GM23338 (cell line): ENCODE measurements around the gene MINPP1. TPM values are rescaled to one million over a fixed set of nuclear protein-coding genes. Genes with fewer than 3 reads are reported as not detected.
"Not testable (repeated sequence)": the region's sequence is repeated elsewhere in the genome, so short reads cannot be mapped to it uniquely, and the experiment has no call there.

Experiments
- ATAC-seq: fragments of 200-7000 bp; cut with Tn5 transposase; 3 replicates; pipeline ENCODE4 v1.9.1; 2020
- DNase-seq: peaks from one replicate; pipeline ENCODE4 v3.0.0-alpha.2; 2015; ENCODE audit warnings: low spot score
- H2AFZ ChIP-seq: fragments of 200-600 bp; sonication (generic); 2 replicates; pipeline ENCODE4 v1.8.0; 2016; ENCODE audit warnings: antibody characterized with exemption, mild to moderate bottlenecking, moderate library complexity
- H3F3A ChIP-seq: fragments of 200-600 bp; sonication (generic); replicated peaks from 2 replicates; pipeline ENCODE4 v1.8.0; 2017; ENCODE audit warnings: antibody characterized with exemption, mixed run types, low read depth
- H3K27ac ChIP-seq: fragments of 200-600 bp; sonication (generic); 2 replicates; pipeline ENCODE4 v1.6.1; 2016; ENCODE audit warnings: low read depth
- H3K27me3 ChIP-seq: fragments of 200-600 bp; sonication (generic); 2 replicates; pipeline ENCODE4 v1.8.0; 2016; ENCODE audit warnings: mild to moderate bottlenecking, mixed run types, moderate library complexity; ENCODE audit not compliant: insufficient read depth
- H3K36me3 ChIP-seq: fragments of 200-600 bp; sonication (generic); 2 replicates; pipeline ENCODE4 v1.8.0; 2016; ENCODE audit warnings: mild to moderate bottlenecking; ENCODE audit not compliant: insufficient read depth
- H3K4me1 ChIP-seq: fragments of 200-600 bp; sonication (generic); 2 replicates; pipeline ENCODE4 v1.8.0; 2016; ENCODE audit warnings: mild to moderate bottlenecking, moderate library complexity; ENCODE audit not compliant: insufficient read depth
- H3K4me2 ChIP-seq: fragments of 200-600 bp; sonication (generic); 2 replicates; pipeline ENCODE4 v1.7.1; 2017; ENCODE audit warnings: mixed run types
- H3K4me3 ChIP-seq: fragments of 200-600 bp; sonication (generic); 2 replicates; pipeline ENCODE4 v1.6.1; 2016; ENCODE audit warnings: mixed run types
- H3K79me2 ChIP-seq: fragments of 200-600 bp; sonication (generic); replicated peaks from 2 replicates; pipeline ENCODE4 v1.8.0; 2017; ENCODE audit warnings: mild to moderate bottlenecking; ENCODE audit not compliant: insufficient read depth
- H3K9me2 ChIP-seq: fragments of 200-600 bp; sonication (generic); 2 replicates; pipeline ENCODE4 v1.8.0; 2017; ENCODE audit not compliant: insufficient read depth
- H4K20me1 ChIP-seq: fragments of 200-600 bp; sonication (generic); replicated peaks from 2 replicates; pipeline ENCODE4 v1.8.0; 2017; ENCODE audit warnings: mild to moderate bottlenecking; ENCODE audit not compliant: insufficient read depth
- H3K27ac Mint-ChIP-seq: 2 replicates; pipeline ENCODE4 v1.8.0; 2020; ENCODE audit warnings: inconsistent platforms, mild to moderate bottlenecking, moderate library complexity, mixed read lengths
- H3K27me3 Mint-ChIP-seq: 3 replicates; pipeline ENCODE4 v1.8.0; 2022; ENCODE audit warnings: low read depth, mild to moderate bottlenecking, moderate library complexity, mixed read lengths, inconsistent platforms; ENCODE audit not compliant: insufficient read depth, poor library complexity
- H3K36me3 Mint-ChIP-seq: 3 replicates; pipeline ENCODE4 v1.8.0; 2021; ENCODE audit warnings: low read depth, mild to moderate bottlenecking, inconsistent platforms, moderate library complexity, mixed read lengths
- H3K4me1 Mint-ChIP-seq: 3 replicates; pipeline ENCODE4 v1.8.0; 2020; ENCODE audit warnings: mild to moderate bottlenecking, inconsistent platforms, mixed read lengths
- H3K4me3 Mint-ChIP-seq: 3 replicates; pipeline ENCODE4 v1.8.0; 2021; ENCODE audit warnings: moderate library complexity, mild to moderate bottlenecking, inconsistent platforms, mixed read lengths
- H3K9me3 Mint-ChIP-seq: 3 replicates; pipeline ENCODE4 v1.8.0; 2020; ENCODE audit warnings: moderate library complexity, mild to moderate bottlenecking, inconsistent platforms, mixed read lengths
- CREB1 ChIP-seq: fragments of 250-450 bp; sonication (Bioruptor Pico); IDR thresholded peaks from 2 replicates; pipeline ENCODE4 v1.5.0; 2020; ENCODE audit warnings: low read depth, mild to moderate bottlenecking, moderate library complexity
- CTCF ChIP-seq, 2 experiments: fragments of 200-600 bp in 1 of 2; sonication (generic) in 1 of 2; conservative IDR thresholded peaks; 2 replicates each; pipeline versions ENCODE4 v1.5.1 to v1.6.1; 2016 to 2017; ENCODE audit warnings: antibody characterized with exemption in 2 of 2, low read depth in 2 of 2, mild to moderate bottlenecking in 2 of 2, moderate library complexity in 1 of 2
- EZH2 ChIP-seq: fragments of 200-600 bp; sonication (generic); IDR thresholded peaks from one replicate; pipeline ENCODE4 v1.8.0; 2017; ENCODE audit warnings: antibody characterized with exemption, mild to moderate bottlenecking, low read depth; ENCODE audit not compliant: unreplicated experiment
- JUNB ChIP-seq: IDR thresholded peaks from one replicate; pipeline ENCODE4 v1.6.1; 2016; ENCODE audit warnings: antibody characterized with exemption; ENCODE audit not compliant: unreplicated experiment
- POLR2AphosphoS5 ChIP-seq: IDR thresholded peaks from 2 replicates; pipeline ENCODE4 v1.6.1; 2016; ENCODE audit warnings: antibody characterized with exemption, low read depth
- ZNF114 ChIP-seq: fragments of 250-450 bp; sonication (Bioruptor Pico); IDR thresholded peaks from 2 replicates; pipeline ENCODE4 v1.5.0; 2020; ENCODE audit warnings: mild to moderate bottlenecking, moderate library complexity
- ZNF331 ChIP-seq: fragments of 250-450 bp; sonication (Bioruptor Pico); IDR thresholded peaks from 2 replicates; pipeline ENCODE4 v1.5.0; 2020; ENCODE audit warnings: low read depth, mild to moderate bottlenecking, moderate library complexity
- ZNF462 ChIP-seq: fragments of 250-450 bp; sonication (Bioruptor Pico); IDR thresholded peaks from 2 replicates; pipeline ENCODE4 v1.5.0; 2020; ENCODE audit warnings: mild to moderate bottlenecking, moderate library complexity
- polyA plus RNA-seq: library from polyadenylated mRNA; unstranded; fragments of >200 nt; fragmentation: Nextera tagmentation; extraction: Ambion mirVana; gene quantifications from 2 replicates; pipeline ENCODE4 v1.2.1, GENCODE V29; 2016
- total RNA-seq: library from RNA; depleted of rRNA; stranded (reverse); fragments of >200 nt; shearing (Covaris generic); gene quantifications from 2 replicates; pipeline ENCODE4 v1.2.3, GENCODE V29; 2014

Gene MINPP1
- total and polyA plus RNA-seq, 2 experiments from 2014 or later: 27.0 to 39.3 TPM

- not testable (repeated sequence) for DNase-seq, H4K20me1 ChIP-seq, H3K27ac Mint-ChIP-seq, H3K9me2 ChIP-seq, H3K27me3 ChIP-seq, H3K27ac ChIP-seq, H3K9me3 Mint-ChIP-seq, H3F3A ChIP-seq, H3K79me2 ChIP-seq, ATAC-seq, H3K36me3 Mint-ChIP-seq, H2AFZ ChIP-seq, H3K4me1 ChIP-seq, H3K4me3 ChIP-seq, H3K27me3 Mint-ChIP-seq, H3K4me1 Mint-ChIP-seq, H3K36me3 ChIP-seq, H3K4me2 ChIP-seq, H3K4me3 Mint-ChIP-seq
These were observed 7.3 kb upstream of the MINPP1 start for GRCh38 chr10:87497386-87497785.

GRCh38 chr10:87498106-87498789 lies 6.4 kb upstream of the MINPP1 start:
- H3K36me3 ChIP-seq, DNase-seq, H3K36me3 Mint-ChIP-seq, H3K79me2 ChIP-seq, H3K27me3 Mint-ChIP-seq, H3K9me3 Mint-ChIP-seq, H3K4me3 Mint-ChIP-seq, H3K27me3 ChIP-seq, H3K4me1 Mint-ChIP-seq, H3K4me3 ChIP-seq, H3K4me1 ChIP-seq, H3F3A ChIP-seq, H4K20me1 ChIP-seq, H3K27ac ChIP-seq, H3K9me2 ChIP-seq: not testable (repeated sequence)
- 0 out of 2 replicates have a peak overlapping the region, but pooled peaks have one; percentile 44 for H3K27ac Mint-ChIP-seq
- peak; percentile 69 for ATAC-seq
- Histone ChIP-seq H2AFZ (peak overlapping the region; percentile 69; the same call in 1 of the 2 replicates), H3K4me2 (0 out of 2 replicates have a peak overlapping the region, but pooled peaks have one; percentile 57)
- TF ChIP-seq CREB1 (CRISPR knock-in tag): peak; percentile 76

DNA sequence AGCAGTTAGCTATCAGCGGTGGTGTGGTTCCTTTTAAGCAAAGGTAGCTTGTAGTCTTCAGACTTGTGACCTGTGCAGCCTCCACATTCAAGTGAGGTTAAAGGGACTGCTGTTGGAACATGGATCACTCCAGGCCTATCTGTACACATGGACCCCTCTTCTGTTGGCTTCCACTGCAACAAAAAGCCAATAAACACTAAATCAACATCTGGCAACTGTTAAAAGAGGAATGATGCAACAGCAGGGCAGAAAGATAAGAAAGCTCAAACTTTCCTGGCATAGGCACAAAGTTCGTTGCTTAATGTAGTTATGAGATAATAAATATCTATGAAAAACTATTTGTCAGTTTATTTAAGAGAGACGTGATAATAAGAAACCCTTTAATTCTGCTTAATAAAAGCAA lies 4.0 kb upstream of the MINPP1 start:
- Histone ChIP-seq H3K27ac (no peak overlapping the region), H3K36me3 (no peaks in the 10 kb centered on the region), H4K20me1 (no peaks in the 10 kb centered on the region), H3K4me1 (peaks cover 4% of the 10 kb centered on the region; the same call in 1 of the 2 replicates), H3K4me2 (no peak overlapping the region), H3K27me3 (no peaks in the 10 kb centered on the region), H3K79me2 (peaks cover 2% of the 10 kb centered on the region), H3K9me2 (no peaks in the 10 kb centered on the region), H3K4me3 (no peak overlapping the region), H2AFZ (peak overlapping the region; percentile 76; the same call in 1 of the 2 replicates), H3F3A (0 out of 2 replicates have a peak, but pooled peaks cover 6% of the 10 kb centered on the region)
- no peaks in the 10 kb centered on the region for H3K9me3 Mint-ChIP-seq
- H3K27ac Mint-ChIP-seq: no peak overlapping the region
- H3K4me1 Mint-ChIP-seq: peaks cover 12% of the 10 kb centered on the region
- DNase-seq: no peak
- peaks cover 2% of the 10 kb centered on the region for H3K27me3 Mint-ChIP-seq
- ATAC-seq: no peak
- H3K36me3 Mint-ChIP-seq: no peaks in the 10 kb centered on the region; the same call in 2 of the 3 replicates
- no peak overlapping the region for H3K4me3 Mint-ChIP-seq
- TF ChIP-seq ZNF114 (CRISPR knock-in tag) (no peak), EZH2 (no peak), POLR2AphosphoS5 (no peak), ZNF331 (no peak), ZNF462 (no peak), CTCF (conservative IDR thresholded peaks at IDR 0.05; ENCODE audit: low read depth in 2 of 2) (no peak), JUNB (no peak)
